SKM-1 treated with dmso at 0.1 percent for 144 hours (cell line): ENCODE data around the gene UNCX.

Experiments used
- DNase-seq: peaks from one replicate; lab custom pipeline; 2025; ENCODE audit not compliant: unreplicated experiment; lab: John Stamatoyannopoulos, UW

UNCX gene

GRCh38 chr7:1231214-1232102 lies 1.2 kb upstream of the UNCX start:
- DNase-seq: no peak

- no peak for DNase-seq
Observed at GRCh38 chr7:1232103-1232466, 587 bp upstream of the UNCX start.

GRCh38 chr7:1233333-1234048 lies 819 bp downstream of the UNCX start:
- DNase-seq: no peak

- DNase-seq: no peak
Observed at GRCh38 chr7:1234049-1234880, 1.6 kb downstream of the UNCX start.

GRCh38 chr7:1234881-1235500 lies 2.3 kb downstream of the UNCX start:
- no peak for DNase-seq

GRCh38 chr7:1235501-1236131 lies 2.9 kb downstream of the UNCX start:
- DNase-seq: no peak

- no peak for DNase-seq
Observed at GRCh38 chr7:1236132-1236661, 3.5 kb downstream of the UNCX start.

GRCh38 chr7:1236831-1237701 lies 4.4 kb downstream of the UNCX start:
- no peak for DNase-seq

GRCh38 chr7:1237704-1238255 lies 5.1 kb downstream of the UNCX start:
- no peak for DNase-seq

- no peak for DNase-seq
Observed at GRCh38 chr7:1238450-1238882, 5.8 kb downstream of the UNCX start.

- DNase-seq: no peak
Observed at GRCh38 chr7:1238931-1239802, 6.5 kb downstream of the UNCX start.

- no peak for DNase-seq
Observed at GRCh38 chr7:1239803-1240516, 7.3 kb downstream of the UNCX start.

- DNase-seq: no peak
Observed at GRCh38 chr7:1240517-1241257, 8.0 kb downstream of the UNCX start.

- no peak for DNase-seq
Observed at GRCh38 chr7:1241258-1241602, 8.6 kb downstream of the UNCX start.

- no peak for DNase-seq
Observed at GRCh38 chr7:1241603-1242255, 9.1 kb downstream of the UNCX start.

GRCh38 chr7:1242256-1242605 lies 9.6 kb downstream of the UNCX start:
- no peak for DNase-seq
